GM21381 (cell line): ENCODE measurements around the gene GOT1.

ENCODE experiments used
- ATAC-seq: cut with Tn5 transposase; IDR thresholded peaks from one replicate; pipeline ENCODE4 v1.9.1; 2021; ENCODE audit warnings: mild to moderate bottlenecking, moderate library complexity; ENCODE audit not compliant: unreplicated experiment

GOT1 gene

DNA sequence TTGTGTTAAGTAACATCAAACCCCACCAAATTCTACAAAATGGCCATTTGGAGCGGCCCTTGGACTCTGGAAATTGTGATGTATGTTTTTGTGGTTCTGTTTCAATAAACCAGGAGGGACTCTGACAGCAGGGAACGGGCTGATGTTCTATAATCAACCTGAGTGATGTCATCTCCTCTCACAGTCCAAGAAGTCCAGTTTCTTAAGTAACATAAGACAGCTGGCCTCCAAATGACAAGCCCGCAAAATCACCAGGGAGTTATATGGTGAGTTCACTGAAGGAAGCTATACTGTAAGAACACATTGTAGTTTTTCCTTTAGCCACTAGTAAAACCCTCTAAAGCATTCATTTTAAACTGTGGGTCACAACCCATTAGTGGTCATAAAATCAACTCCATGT lies 34.0 kb downstream of the GOT1 start:
- ATAC-seq: no peak

DNA sequence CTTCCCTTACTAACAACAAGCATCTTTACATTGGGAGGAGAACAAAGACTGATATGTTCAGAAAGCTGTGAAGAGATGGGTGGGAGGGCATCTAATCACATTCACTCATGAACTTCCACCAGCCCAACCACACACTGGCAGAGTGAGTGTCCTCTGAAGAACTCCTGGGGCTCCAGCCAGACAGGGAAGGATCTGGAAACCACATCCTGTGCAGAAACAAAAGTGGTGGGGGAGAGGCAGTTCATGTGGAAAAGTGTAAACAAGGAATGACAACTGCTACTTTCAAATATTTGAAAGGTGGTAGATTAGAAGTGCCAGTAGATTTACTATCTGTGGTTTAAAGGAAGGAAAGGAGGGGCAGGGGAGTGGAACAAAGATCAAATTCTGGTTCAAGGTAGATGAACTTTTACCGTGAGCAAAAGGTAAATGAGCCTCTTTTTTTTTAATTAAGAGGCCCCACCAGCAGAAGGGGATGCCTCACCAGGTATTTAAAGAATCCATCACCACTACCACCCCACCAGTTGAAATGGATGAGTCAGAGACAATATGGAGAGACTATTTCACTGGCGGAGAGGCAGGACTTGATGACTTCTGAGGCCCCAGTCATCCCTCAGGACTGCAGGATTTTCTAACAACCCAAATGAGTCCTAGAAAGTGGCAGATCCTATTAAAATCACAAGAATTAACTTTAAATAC lies 34.5 kb downstream of the GOT1 start:
- ATAC-seq: no peak

DNA sequence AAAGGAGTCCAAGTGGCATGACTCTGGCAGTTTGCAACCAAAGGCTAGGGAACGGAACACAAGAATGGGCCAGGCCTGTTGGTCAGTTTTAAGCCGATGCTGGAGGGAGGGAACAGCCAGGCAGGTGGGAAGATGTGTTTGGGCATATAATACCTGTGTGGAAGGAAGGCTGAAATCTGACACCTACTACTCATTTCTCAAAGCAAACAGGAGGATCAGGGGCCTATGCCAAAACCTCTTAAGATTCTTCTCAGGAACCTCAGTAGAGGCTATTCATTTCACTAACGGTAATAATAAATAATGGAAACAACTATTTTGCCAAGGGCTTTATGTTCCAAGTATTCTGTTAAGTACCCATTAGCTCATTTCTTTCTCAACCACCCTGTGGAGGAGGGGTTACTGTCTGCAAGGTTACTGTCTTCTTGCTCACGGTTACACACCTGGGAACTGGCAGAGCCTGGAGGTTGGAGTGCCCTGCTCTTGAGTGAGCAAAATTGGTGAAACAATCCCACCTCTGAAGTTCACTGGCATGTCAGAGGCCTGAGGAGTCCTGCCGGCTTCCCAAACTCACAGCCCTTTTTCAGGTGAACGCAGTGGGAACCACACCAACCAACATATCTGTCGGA lies 35.5 kb downstream of the GOT1 start:
- no peak for ATAC-seq

DNA sequence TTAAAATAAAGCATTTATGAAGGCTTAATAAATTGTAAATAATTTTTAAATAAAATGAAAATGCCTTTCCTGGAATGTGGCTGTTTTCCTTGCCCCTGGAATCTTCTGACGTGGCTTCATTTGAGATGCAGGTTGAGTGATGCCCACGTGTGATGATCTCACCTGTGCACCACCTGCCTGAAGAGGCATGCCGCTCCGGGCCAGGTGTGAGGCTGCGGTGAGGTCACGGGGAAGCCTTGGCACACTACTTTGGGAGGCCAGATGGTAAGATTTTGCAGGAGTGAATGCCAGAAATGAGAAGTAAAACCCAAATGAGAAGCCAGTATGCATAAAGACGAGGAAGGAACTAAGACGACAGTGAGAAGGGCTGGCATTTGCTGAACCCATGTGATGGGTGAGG lies 36.2 kb downstream of the GOT1 start:
- ATAC-seq: no peak

DNA sequence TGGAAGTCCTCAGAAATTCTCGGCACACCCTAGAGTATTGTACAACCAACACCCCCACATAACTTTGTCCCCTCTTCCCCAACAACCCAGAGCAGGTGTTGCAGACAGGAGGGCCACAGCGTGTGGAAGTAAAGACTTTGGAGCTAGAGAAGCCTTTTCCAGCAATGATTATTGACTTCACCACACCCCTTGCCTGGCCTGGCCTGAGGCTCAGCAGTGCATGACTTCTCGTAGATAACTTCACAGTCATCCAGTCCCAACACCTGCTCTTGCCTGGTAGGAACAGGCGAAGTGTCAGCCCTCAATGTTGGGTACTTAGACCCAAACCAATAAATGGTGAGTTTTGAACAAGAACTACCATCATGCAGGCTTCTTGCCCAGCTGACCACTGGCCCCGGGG lies 36.7 kb downstream of the GOT1 start:
- ATAC-seq: no peak

DNA sequence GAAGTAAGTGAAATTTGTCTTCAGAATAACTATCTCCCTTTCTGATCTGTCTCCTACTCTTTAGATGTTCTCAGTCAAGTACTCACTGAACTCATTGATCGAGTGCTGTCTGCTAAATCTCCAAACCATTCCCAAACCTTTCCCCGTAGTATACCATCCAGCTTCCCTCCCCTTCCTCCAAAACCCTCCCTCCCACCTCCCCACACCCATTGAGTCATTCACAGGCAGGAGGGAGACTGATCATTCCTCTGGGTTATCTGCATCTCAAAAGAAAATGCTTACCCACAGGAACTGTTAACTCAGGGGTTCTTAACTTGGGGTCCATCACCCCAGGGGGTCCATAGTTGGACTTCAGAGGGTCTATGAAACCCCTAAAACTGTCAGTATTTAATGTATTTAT lies 37.4 kb downstream of the GOT1 start:
- no peak for ATAC-seq

DNA sequence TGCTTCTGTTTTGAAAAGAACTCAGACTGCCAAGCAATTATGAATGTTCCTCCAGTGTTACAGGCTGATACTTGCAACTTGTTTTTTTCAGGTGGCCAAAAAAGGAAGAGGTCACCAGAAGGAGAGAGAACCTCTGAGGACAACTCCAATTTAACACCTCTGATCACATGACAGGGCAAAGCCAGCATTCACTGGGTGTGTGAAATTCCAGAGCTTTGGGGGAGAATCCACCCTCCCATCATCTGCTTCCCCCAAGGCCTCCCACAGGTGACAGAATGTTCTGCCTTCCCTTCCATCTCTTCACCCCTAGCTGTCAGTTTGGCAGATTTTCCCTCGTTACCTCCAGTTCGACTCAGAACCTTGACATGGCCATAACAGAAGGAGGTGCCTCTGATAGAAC lies 39.1 kb downstream of the GOT1 start:
- no peak for ATAC-seq

DNA sequence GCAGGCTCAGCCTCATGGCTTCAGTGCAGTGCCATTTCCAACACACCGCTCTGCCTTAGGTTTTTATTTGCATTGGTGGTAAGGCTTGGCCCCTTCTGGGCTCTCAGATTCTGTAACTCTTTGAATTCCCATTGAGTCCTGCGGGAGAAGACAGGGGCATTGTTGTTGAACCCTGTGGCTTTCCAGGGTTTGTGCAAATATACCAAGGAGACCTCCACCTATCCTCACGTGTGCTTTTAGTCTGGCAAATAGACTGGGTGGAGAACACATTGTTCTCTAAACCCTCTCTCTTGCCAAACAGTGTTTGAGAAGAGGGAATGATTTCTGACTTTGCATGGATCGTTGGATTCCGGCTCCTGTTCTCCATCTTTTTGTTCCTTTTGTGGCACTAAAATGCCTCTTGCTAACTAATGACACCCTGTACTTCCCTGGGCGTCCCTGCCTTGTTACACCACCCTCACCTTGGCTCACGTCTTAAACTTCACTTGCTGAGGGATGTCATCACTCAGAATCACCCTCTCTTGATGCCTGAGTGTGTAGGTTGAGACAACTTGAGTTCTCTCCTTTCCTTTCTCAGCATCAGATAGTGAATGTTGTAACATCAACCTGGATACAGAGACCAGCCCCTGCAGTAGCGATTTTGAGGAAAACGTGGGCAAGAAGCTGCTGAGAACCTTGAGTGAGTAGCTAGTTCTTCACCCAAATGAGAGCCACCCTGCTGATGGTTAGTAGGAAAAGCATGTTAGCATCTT lies 40.5 kb downstream of the GOT1 start:
- no peak for ATAC-seq

DNA sequence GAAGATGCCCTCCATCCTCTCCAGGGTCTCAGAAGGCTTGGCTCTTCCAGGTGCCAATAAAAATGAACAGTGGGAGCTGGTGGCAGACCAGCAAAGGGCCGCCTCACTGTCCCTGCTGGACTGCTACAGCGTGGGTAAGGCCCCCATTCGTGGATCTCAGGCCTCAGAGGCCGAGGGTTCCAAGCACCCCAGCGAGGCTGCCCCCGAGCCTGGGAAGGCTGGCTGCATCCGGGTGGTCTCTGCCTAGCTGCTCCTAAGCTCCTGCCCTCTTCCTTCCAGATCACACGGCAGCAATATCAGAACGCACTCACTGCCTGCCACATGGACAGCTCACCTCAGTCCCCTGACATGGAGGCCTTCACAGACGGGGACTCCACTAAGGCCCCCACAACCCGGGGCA lies 42.9 kb downstream of the GOT1 start:
- ATAC-seq: no peak

DNA sequence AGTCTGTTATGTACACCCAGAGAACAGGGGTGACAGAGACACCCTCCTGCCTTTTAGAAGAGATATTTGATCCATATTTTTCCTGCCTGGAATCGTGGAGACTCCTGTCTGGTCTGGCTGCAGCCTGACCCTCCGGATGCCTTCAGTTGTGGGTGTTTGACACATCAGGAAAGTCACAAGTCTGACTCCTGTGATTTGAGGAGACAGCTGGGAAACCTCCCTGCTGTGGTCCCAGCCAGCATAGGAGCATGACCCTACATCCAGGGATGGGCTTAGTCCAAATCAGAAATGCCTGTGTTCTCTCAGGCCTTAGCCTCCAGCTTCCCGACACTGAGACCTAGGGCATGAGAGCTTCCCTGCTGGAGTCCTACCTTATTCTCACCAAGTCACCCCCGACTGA lies 43.4 kb downstream of the GOT1 start:
- ATAC-seq: no peak

DNA sequence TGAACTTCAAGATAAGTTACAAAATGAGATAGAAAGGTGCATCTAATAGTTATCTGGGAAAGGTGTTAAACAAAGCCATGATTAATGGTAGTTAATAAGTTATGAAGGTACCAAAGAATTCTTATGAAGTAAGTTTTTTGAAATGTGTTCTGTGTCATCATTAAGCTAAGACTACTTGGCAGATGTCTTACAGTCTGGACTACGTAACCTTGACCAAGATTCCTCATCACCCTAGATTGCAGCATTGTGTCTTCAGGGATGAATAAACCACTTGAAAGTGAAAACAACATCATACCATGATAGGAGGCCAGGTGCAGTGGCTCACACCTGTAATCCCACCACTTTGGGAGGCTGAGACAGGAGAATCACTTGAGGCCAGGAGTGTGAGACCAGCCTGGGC lies 48.2 kb downstream of the GOT1 start:
- ATAC-seq: no peak

DNA sequence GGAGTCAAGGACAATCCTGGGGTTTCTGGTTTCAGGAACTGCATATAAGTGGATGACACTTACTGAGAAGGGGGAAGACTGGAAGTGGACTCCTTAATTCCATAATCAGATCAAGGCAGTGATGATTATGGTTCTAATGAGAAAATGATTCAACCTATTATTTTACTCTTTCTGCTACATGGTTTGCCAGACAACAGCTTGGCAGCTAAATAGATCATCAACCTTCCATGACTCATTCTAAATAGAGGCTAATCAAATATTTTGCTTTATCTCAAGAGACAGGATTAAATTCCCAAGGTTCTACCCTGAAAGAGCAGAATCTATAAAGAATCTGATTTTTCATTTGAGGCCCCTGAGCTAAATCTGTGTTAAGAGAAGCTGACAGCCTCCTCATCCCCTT lies 55.0 kb downstream of the GOT1 start:
- no peak for ATAC-seq

DNA sequence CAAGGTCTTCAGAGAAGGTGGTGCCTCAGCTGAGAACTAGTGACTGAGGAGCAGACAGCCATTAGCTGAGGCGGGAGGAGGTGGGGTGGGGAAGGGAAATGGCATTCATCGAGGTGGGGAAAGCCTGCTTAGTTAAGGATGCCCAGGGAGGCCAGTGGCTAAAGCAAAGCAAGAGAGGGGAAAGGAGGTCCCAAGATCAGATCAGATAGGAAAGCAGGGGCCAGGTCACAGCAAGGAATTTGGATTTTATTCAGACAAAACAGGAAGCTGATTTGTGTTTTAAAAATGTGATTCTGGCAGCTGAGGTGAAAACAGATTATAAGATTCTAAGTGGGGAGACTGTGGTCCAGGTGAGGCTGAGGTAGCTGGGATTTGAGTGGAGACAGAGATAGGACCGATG lies 55.5 kb downstream of the GOT1 start:
- ATAC-seq: no peak

DNA sequence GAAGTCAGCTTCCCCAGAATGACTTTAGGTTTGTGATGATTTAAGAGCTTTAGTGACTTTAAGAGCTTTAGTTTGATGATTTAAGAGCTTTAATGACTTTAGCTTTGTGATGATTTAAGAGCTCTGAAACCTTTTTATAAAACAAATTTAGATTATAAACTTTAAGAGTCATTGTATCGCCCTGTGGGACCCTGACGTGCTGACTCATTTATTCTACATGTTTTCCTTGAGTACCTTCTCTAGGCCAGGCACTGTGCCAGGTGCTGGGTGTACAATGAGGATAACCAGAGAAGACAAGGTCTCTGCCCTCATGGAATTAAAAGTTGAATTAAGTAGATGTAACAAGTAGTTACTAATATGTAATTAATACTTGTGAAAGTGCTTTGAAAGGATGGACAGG lies 55.9 kb downstream of the GOT1 start:
- ATAC-seq: no peak

DNA sequence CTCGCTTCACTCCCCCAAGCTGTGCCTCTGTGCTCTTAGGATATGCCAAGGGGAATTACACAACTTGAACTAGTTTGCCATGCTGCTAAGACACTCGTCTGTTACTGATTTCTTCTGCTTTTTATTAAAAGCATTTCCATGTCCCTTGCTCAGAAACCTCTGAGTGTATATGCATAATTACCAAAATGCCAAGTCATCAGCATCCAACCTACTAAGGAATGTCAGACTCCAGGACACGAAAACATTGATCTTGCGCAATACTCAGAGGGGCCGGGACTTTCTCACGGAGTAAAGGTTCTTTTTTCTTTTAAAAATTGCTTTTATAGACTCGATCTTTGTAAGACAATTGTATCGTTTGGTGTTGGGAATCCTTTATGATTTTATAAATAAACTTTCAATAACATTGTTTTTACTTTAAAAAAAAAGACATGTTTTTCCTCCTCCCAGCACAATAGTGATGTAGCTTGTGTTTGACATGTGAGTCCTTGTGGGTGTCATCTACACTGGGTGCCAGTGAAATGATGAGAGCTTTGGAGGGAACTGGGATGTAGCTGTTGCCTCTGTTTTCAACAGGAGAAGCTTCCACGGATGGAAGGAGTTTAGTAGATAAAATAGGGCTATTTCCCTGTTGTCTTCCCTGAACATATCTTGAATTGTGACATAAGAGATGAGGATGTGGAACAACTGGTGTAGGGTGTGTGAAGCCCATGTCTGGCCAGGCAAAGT lies 57.7 kb downstream of the GOT1 start:
- ATAC-seq: no peak

DNA sequence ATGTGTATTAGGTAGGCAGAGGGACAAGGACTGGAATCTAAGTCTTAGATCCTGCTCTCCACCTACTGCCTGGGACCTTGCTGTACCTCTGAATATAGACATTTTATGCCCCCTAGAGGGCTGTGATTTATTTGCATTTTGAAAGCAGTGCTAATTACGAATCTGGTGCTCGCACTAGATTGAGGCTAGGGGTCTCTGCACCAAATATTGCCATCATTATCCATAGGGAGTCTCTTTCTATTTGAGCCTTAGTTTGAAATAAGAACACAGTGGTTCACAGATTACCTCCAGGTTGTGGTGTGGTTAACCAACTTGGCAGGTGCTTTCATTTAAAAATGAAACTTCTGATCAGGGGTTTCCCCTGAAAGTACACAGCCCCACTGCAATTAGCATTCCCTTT lies 59.4 kb downstream of the GOT1 start:
- peak; percentile 88 for ATAC-seq

DNA sequence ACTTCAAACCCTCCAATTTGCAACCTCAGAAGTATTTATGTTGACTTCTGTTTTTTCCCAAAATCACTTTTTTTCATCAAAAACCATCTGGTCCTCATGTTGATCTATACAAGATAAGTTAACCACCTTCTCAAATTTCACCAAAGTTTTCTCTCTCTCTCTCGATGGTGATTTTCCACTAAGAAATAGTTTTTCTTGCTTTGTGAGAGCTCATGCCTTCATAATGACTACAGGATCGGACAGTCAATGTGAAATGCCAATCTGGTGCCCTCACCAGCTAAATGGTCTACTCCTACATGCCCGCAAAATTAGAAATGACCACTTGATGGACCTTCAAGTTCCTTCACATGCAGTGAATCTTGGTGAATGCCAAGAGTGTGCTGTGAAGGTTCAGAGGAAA lies 60.9 kb downstream of the GOT1 start:
- no peak for ATAC-seq

DNA sequence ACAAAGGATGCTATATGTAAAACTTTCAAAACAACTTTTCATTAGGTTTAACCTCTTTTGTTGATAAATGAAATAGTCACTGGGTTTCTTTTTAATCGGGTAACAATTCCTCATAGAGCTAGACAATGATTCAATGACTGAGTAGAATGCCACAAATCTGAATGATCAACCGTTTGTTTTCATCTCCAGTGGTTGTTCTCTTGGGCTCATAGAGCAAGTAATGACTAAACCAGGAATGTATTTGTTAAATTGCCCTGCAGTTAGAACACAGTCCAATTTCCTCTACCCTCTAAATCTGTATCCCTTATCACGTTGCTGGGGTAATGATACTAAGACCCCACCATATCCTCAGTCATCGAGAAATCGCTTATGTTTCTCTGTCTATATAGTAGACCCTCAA lies 61.3 kb downstream of the GOT1 start:
- no peak for ATAC-seq

DNA sequence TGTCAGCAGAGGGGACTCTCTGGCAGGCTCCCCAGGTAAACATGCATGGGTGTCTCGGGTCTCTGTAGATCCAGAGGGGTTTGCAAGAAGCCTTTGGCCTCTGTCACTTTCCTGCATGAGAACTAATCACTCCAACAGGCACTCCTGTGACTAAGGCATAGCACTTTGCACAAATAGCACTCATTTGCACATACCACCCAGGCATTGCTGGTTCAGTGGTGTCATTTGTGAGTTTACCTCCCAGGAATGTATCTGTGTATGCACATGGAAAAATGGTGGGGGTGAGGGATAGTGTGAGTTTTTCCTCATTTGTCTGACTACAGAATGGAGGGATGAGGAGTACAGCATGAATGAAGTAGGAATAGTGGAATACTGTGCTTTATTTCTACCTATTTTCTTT lies 61.8 kb downstream of the GOT1 start:
- ATAC-seq: no peak

DNA sequence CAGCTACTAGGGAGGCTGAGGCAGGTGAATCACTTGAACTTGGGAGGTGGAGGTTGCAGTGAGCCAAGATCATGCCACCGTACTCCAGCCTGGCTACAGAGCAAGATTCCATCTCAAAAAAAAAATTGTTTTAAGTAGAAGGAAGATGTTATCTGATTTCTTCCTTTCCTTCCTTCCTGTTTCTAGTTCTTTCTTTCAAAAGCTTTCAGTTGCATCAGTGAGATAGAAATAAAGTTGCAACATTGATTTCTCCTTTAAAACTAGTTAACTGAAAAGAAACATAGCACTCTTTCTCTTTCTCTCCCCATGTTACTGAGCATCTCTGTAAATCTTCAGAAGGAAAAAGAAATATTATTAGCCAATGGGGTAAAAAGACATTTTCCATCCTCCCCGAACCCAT lies 63.8 kb downstream of the GOT1 start:
- no peak for ATAC-seq

DNA sequence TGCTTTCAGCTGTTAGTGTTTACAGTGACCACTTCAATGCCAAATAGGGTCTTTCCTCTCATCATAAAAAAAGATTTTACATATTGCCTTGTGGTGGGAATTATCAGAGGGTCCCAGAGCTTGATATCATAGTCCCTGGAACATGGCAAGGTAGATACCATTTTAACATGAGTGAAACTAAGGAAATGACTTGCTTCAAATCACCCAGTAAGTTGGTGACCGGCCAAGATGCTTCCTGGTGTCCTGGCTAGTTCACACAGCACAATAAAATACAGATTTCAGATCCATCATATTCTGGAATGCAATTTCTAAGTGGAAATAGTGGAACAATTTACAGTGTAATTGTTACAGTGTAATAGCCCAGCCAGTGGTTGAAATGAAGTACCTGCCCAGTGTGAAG lies 64.7 kb downstream of the GOT1 start:
- ATAC-seq: no peak

DNA sequence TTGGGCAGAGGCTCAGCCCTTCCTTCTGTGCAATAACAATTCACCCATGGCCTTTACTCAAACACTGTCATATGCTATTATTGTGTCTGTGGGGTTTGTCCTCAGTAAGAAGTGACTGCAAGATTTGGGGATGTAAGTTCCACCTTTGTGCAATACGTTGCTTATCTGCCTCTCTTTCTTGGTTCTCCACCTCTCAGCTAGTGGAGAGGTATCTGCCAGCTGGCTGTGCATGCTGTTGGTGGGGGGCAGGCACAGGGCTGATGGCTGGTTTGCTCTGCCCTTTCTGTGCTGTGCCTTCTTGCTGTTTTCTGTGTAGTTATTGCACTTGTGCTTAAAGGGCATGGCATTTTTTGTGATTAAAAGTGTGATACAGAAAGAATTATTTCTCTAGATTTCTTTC lies 65.1 kb downstream of the GOT1 start:
- ATAC-seq: no peak
